MG63 (cell line): ENCODE measurements around the gene AK6. TPM values are rescaled to one million over a fixed set of nuclear protein-coding genes. Genes with fewer than 3 reads are reported as not detected.
"Not testable (repeated sequence)": the region's sequence is repeated elsewhere in the genome, so short reads cannot be mapped to it uniquely, and the experiment has no call there.

Experiments
- DNase-seq: peaks from one replicate; pipeline ENCODE4 v3.0.0-alpha.2; 2020
- H3K27me3 ChIP-seq: fragments of 250-450 bp; sonication (Bioruptor Pico); 2 replicates; pipeline ENCODE4 v1.5.1; 2020; ENCODE audit warnings: mild to moderate bottlenecking, moderate library complexity
- H3K36me3 ChIP-seq: fragments of 250-450 bp; sonication (Bioruptor Pico); 2 replicates; pipeline ENCODE4 v1.5.1; 2020; ENCODE audit warnings: mild to moderate bottlenecking, moderate library complexity
- H3K4me3 ChIP-seq: fragments of 250-450 bp; sonication (Bioruptor Pico); 2 replicates; pipeline ENCODE4 v1.5.1; 2020; ENCODE audit warnings: mild to moderate bottlenecking, moderate library complexity
- H3K9me3 ChIP-seq: fragments of 250-450 bp; sonication (Bioruptor Pico); 2 replicates; pipeline ENCODE4 v1.5.1; 2020; ENCODE audit warnings: mild to moderate bottlenecking, moderate library complexity
- total RNA-seq: library from RNA; depleted of rRNA; stranded (reverse); fragments of >200 nt; shearing (Covaris generic); gene quantifications from 2 replicates; pipeline ENCODE4 v1.2.3, GENCODE V29; 2014; ENCODE audit warnings: low replicate concordance; rRNA removed

The AK6 gene
- total RNA-seq: 35.2 and 49.9 TPM in 2 replicates

DNA sequence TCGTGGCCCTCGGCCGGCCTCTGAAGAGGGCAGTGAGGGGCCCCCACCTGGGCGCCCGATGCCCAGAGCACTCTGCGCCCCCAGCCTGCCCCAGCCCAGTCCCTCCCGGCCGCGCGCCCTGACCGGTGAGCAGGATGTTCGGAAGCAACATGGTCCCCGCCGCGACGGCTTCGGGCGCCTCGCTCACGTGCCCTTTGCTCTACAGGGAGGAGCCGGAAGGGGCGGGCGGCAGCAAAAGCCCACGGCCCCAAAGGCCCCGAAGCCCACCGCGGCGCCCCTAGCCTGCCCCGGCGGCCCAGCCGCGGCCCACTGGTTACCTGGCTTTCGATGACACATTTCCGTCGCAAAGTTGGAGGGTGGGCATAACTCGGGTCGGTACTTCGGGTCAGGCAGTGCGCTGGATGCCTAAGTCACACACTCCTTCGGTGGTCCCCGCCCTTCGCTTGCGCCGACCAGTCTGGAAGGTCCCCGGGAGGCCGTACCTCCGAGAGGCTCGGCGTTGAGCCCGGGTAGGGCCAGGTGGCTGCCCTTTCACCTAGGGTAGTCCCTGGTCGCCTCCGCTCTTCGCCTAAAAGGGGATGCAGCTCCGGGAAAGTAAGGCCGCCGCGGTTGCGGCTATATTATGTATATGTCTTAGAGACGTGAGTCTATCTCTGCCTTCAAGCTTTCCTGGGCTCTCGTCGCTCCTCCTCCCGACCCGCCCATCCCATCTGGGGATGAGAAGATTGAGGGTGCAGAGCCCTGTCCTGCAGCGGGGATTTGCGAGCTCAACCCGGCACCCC lies at the start of gene AK6, which contains the start of the genes RAD17 and TAF9:
Gene AK6 (minus strand): TSS at position 181 of the 782 bp plus-strand sequence. CDS start 30 bp downstream, at position 151.
Gene RAD17 (plus strand): TSS at position 479 of the 782 bp plus-strand sequence. CDS start 2,391 bp downstream, outside the sequence.
Gene TAF9 (minus strand): TSS at position 181 of the 782 bp plus-strand sequence. CDS start 3,783 bp downstream, outside the sequence.
- no peaks in the 10 kb centered on the region for H3K27me3 ChIP-seq
- peak within 1 kb of the TSS; percentile 98 for H3K4me3 ChIP-seq
- H3K9me3 ChIP-seq: no peaks in the 10 kb centered on the region
- peaks cover 40% of the 10 kb centered on the region for H3K36me3 ChIP-seq
- DNase-seq: peak; percentile 90

DNA sequence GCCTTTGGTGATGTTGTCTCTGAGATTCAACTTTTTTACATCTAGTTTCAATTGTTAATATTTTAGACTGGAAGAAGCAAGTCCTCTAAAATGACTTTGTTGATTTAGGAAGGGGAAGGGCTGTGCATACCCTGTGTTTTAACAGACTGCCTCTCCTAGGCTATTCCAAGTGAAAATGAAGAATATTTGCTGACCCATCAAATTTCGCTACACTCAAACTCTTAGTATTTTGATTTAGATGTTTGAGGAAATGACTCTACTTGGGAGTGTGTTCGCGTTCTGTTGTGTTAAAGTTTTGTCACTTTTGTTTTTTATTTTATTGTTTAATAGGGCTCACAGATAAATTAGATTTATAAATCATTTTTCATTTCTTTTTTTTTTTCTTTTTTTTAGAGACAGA lies 49.2 kb upstream of the AK6 start:
- DNase-seq: no peak
- H3K9me3 ChIP-seq: no peaks in the 10 kb centered on the region
- H3K36me3 ChIP-seq: peaks cover 7% of the 10 kb centered on the region; the same call in 1 of the 2 replicates

DNA sequence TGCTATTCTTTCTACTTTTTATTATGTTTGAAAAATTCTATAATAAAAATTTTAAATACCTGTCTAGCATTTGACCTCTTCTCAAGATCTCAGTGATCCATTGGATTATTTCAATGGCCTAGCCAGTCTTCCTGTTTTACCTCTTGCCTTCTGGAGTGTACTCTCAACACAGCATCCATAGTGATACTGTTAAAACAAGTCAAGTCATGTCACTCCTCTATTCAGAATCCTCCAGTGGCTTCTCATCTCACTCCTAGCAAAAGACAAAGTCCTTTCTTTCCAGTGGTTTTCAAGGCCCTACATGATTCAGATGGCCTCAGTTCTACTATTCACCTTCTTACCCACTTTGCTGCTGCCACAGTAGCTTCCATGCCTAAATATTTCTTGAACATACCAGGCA lies 47.4 kb upstream of the AK6 start:
- no peak overlapping the region for H3K4me3 ChIP-seq

More for the DNA sequence above, 49.2 kb upstream of the AK6 start:
- Histone ChIP-seq H3K4me3 (no peak overlapping the region), H3K27me3 (no peaks in the 10 kb centered on the region)

DNA sequence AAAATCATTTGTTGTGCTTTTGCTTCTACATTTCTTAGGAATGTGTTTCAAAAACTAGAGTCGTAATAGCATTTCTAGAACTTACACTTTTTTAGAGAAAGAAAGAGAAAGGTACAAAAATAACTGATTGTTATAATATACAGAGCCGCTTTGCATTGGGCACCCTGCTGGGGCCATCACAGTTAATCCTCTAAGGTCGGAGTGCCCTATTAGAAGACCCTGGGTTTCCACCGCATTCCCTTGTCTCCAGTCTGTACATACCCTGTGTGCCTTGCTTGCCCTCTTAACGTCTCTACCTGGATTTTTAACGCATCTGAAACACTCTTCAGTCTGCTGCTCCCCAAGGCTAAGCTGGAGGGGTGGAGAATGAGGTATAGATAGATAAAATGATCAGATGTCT lies 46.9 kb upstream of the AK6 start:
- no peaks in the 10 kb centered on the region for H3K9me3 ChIP-seq
- no peak for DNase-seq
- H3K27me3 ChIP-seq: no peaks in the 10 kb centered on the region
- H3K36me3 ChIP-seq: peaks cover 9% of the 10 kb centered on the region; the same call in 1 of the 2 replicates
- H3K4me3 ChIP-seq: no peak overlapping the region

More for the DNA sequence above, 47.4 kb upstream of the AK6 start:
- no peaks in the 10 kb centered on the region for H3K27me3 ChIP-seq
- H3K9me3 ChIP-seq: no peaks in the 10 kb centered on the region
- DNase-seq: no peak
- peaks cover 9% of the 10 kb centered on the region; the same call in 1 of the 2 replicates for H3K36me3 ChIP-seq

DNA sequence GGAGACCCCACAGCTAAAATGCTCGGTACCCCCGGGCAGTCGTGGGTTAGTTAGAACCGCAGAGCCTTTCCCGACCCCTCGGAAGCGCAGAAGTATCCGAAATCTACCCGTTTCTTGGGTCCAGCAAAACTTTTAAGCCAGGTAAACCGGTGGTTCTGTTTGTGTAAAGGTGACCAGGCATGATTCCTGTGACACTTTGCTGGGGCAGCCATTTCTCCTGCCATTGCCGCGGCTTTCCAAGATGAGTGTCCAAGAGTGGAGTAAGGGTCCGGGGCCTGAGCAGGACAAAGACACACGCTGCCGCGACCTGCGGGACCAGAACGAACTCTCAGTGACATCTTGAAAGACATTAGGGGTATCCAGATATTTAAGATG lies 46.3 kb upstream of the AK6 start:
- H3K4me3 ChIP-seq: no peak overlapping the region
- no peaks in the 10 kb centered on the region for H3K9me3 ChIP-seq
- DNase-seq: no peak
- H3K27me3 ChIP-seq: no peaks in the 10 kb centered on the region
- peaks cover 9% of the 10 kb centered on the region for H3K36me3 ChIP-seq

DNA sequence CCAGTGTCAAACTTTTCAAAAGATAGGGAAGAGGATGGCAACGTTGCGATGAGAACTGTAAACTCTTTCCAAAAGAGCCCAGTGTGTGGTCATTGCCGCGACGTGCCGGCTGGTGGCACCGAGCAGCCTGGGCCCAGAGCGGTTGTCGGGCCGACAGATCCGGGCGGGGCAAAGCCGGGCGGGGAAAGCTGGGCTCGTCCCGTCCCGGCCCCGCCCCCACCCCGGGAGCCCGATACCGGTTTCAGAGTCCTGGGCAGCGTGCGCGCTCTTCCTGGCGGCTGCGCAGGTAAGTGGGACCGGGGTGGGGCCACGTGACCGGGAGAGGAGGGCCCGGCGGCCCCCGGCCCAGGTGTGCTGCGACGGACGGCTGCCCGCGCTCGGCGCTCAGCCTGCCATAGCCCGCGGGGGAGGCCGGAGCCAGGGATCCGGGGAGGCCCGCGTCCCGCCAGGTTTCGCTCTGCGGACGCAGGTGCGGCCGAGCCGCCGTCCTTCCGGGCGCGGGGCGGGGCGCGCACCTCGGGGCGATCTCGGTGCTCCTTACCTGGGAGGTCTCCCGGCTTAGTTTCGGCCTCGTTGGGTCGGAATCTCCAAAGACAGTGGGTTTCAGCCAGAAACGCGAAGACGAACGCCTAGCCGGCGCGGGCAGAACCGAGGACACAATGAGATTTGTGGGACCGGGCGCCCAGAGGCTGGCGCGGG lies 45.7 kb upstream of the AK6 start, which contains the start of gene MARVELD2:
Gene MARVELD2 (plus strand): TSS at position 232 of the 699 bp plus-strand sequence. CDS start 4,270 bp downstream, outside the sequence.
- H3K36me3 ChIP-seq: peaks cover 9% of the 10 kb centered on the region
- H3K4me3 ChIP-seq: no peak within 1 kb of the TSS
- no peaks in the 10 kb centered on the region for H3K9me3 ChIP-seq
- DNase-seq: no peak
- no peaks in the 10 kb centered on the region for H3K27me3 ChIP-seq

DNA sequence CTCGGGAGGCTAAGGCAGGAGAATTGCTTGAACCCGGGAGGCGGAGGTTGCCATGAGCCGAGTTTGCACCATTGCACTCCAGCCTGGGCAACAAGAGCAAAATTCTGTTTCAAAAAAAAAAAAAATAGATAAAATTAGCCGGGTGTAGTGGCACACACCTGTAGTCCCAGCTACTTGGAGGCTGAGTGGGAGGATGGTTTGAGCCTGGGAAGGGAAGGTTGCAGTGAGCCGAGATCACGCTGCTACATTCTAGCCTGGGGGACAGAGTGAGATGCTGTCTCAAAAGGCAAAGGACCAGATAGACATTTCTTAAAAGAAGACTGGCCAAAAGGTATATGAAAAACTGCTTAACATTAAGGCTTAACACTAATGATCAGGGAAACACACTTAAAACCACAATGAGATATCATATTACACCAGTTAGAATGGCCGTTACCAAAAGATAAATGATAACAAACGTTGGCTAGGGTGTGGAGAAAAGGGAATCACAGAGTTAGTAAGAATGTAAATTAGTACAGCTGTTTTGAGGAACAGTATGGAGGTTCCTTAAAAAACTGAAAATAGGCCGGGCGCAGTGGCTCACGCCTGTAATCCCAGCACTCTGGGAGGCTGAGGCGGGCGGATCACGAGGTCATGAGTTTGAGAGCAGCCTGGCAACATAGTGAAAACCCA lies 35.5 kb upstream of the AK6 start:
- DNase-seq: no peak
- H3K4me3 ChIP-seq: no peak overlapping the region
- H3K36me3 ChIP-seq: no peaks in the 10 kb centered on the region
- no peaks in the 10 kb centered on the region for H3K9me3 ChIP-seq
- no peaks in the 10 kb centered on the region for H3K27me3 ChIP-seq

DNA sequence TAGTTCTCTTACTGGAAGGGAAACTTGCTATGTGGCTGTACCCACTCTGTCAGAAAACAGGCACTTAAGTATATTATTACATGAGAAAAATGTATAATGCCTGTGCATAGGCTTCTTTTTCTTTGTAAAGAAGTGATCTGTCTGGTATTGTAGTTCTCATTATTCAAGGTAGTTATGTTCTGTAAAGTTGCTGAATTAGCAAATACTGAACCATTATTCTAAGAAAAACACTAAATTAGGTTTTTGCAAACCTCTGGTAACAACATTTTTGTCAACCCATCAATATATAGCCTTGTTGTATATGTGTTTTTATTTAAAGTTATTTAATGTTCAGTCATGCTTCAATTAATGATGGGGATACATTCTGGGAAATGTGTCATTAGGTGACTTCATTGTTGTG lies 9.1 kb upstream of the AK6 start:
- Histone ChIP-seq H3K36me3 (peaks cover 20% of the 10 kb centered on the region), H3K27me3 (no peaks in the 10 kb centered on the region), H3K9me3 (no peaks in the 10 kb centered on the region), H3K4me3 (no peak overlapping the region)
- no peak for DNase-seq

DNA sequence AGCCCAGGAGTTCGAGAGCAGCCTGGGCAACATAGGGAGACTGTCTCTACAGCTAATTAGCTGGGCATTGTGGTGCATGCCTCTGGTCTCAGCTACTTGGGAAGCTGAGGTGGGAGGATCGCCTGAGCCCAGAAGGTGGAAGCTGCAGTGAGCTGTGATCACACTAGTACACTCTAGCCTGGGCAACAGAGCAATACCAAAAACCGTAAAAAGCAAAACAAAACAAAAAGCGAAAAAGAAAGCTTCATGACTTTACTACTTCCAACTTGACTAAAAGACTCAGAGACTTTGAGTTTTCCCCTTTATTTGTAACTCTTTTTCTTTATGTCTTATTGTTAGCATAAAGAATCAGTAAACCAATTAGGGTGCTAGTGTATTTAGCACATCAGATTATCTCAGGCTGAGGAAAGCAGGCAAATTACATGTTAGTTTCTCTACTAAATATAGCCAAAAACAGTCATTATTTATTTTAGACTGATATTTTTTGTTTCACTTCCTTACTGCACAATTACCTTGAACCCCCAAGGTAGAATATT lies 5.7 kb upstream of the AK6 start:
- no peaks in the 10 kb centered on the region for H3K27me3 ChIP-seq
- DNase-seq: no peak
- H3K36me3 ChIP-seq: peaks cover 18% of the 10 kb centered on the region
- no peak overlapping the region for H3K4me3 ChIP-seq
- no peaks in the 10 kb centered on the region for H3K9me3 ChIP-seq

DNA sequence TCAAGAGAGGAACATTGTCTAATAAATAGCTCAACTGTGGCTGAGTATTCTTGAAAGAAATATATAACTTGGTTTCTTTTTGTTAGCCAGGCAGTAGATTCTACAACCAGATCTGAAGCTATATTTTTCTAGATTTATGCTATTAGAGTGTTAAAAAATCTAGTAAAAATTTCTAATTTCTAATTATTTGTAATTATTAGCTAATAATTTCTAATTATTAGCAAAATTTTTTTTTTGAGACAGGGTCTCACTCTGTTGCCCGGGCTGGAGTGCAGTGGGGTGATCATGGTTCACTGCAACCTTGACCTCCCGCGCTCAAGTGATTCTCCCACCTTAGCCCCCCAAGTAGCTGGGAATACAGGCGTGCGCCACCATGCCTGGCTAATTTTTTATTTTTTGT lies 3.1 kb upstream of the AK6 start:
- Histone ChIP-seq H3K4me3 (no peak overlapping the region), H3K27me3 (no peaks in the 10 kb centered on the region), H3K36me3 (peaks cover 22% of the 10 kb centered on the region), H3K9me3 (no peaks in the 10 kb centered on the region)
- DNase-seq: no peak

DNA sequence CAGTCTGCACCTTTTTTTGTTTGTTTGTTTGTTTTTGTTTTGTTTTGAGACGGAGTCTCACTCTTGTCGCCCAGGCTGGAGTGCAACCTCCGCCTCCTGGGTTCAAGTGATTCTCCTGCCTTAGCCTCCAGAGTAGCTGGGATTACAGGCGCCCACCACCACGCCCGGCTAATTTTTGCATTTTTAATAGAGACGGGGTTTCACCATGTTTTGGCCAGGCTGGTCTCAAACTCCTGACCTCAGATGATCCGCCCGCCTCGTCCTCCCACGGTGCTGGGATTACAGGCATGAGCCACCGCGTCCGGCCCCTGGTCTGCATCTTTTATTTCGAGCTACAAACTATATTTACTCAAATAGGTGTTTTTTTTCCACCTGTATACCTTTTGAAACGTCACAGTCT lies 1.0 kb upstream of the AK6 start:
- peaks cover 38% of the 10 kb centered on the region for H3K36me3 ChIP-seq

DNA sequence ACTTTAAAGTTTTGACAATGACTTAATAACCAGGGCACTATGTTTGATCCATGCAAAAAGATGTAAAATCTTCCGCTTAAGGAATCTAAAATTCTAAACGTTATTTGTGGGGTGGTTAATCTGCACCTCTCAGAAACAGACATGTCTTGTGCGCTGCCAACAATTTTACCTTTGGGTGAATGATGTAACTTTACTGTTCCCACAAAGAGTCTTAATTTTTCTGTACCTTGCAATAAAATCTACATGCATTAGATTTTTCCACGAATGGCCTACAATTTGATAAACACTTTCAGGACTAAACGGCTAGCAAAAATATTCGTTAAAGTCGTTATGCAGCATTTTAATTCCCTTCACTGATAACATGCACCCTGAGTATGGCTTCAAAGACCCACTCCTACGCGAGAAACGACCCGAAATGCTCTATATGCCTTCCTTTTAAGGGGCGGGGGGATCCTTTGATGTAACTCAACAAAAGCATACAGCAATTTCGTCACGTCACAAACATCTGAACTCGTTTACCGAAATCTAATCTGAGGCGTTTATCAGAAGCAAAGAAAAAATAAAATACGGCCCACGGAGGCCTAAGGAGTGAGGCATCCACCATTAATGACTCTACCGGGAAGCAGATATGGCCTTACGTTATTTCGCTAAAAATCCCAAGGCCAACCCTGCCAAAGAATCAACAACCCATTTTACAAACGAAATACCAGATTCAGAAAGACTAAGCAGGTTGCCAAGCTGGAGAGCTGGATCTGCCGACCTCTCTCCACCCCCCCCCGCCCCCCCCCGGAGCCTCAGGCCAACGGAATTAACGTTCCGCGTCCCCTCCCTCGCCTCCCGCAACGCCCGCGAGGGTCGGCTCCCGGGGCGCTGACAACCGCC lies 621 bp downstream of the AK6 start:
- H3K36me3 ChIP-seq: peaks cover 44% of the 10 kb centered on the region
- H3K27me3 ChIP-seq: no peaks in the 10 kb centered on the region
- peak overlapping the region; percentile 98 for H3K4me3 ChIP-seq
- H3K9me3 ChIP-seq: no peaks in the 10 kb centered on the region
- DNase-seq: no peak

More for the DNA sequence above, 1.0 kb upstream of the AK6 start:
- H3K27me3 ChIP-seq, H3K9me3 ChIP-seq, DNase-seq: not testable (repeated sequence)
- H3K4me3 ChIP-seq: peak overlapping the region; percentile 98

DNA sequence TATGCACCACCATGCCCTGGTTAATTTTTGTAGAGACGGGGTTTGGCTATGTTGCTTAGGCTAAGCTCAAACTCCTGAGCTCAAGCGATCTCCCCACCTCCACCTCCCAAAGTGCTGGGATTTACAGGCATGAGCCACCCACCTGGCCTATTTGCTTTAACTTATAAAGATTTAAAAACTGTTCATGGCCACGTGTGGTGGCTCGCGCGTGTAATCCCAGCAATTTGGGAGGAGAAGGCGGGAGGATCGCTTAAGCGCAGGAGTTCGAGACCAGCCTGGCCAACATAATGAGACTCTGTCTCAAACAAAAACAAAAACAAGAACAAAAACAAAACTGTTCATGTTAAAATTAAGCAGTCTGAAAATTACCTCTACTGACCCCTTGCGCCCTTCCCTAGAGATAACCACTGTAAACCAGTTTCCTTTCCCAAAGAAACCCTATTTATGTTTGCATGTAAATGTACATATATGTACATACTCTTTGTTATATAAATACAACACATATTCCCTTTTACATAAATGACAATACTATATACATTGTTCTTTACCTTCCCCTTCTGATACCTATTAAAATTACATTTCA lies 1.5 kb downstream of the AK6 start:
- Histone ChIP-seq H3K36me3 (peaks cover 53% of the 10 kb centered on the region), H3K27me3 (no peaks in the 10 kb centered on the region), H3K4me3 (peak overlapping the region; percentile 98), H3K9me3 (no peaks in the 10 kb centered on the region)
- no peak for DNase-seq

DNA sequence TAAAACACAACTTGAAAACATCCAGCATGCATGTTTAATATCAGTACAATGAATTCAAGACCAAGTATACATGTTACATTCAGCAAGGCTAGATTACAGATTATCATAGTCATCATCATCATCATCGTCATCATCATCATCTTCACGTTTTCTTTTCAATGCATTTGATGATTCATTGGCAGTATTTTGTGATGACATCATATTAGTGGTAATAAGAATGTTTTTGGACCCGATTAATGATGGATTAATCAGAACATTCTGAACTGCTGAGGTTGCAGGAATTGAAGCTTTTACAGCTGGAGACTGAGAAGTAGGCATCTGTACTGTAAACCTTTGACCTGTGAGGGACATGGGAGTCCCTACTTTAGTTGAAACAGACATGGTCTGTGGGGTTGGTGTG lies 4.5 kb downstream of the AK6 start:
- peaks cover 59% of the 10 kb centered on the region for H3K36me3 ChIP-seq
- H3K4me3 ChIP-seq: no peak overlapping the region
- H3K27me3 ChIP-seq: no peaks in the 10 kb centered on the region
- no peaks in the 10 kb centered on the region for H3K9me3 ChIP-seq
- DNase-seq: no peak

DNA sequence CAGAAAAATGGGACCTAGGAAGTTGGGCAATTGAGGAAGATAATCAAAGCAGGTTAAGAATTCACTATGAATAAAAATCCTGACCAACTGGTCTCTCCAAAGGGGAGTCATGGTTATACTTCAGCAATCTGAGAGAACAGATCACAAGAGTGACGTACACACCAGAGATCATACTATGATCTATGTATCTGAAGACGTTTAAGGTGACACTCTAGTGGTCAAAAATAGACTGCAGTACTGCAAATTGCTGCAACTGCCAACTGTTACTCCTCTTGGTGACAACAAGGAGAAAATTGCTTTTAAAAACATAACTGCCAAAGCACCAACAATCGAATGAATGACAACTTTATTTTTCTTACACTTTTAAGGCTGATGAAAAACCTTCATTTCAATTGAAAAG lies 4.9 kb downstream of the AK6 start:
- no peaks in the 10 kb centered on the region for H3K9me3 ChIP-seq
- H3K27me3 ChIP-seq: no peaks in the 10 kb centered on the region
- no peak for DNase-seq
- H3K36me3 ChIP-seq: peaks cover 64% of the 10 kb centered on the region
- H3K4me3 ChIP-seq: no peak overlapping the region
